Measurements from ENCODE around the gene GPRC5C. TPM values are rescaled to one million over a fixed set of nuclear protein-coding genes. Genes with fewer than 3 reads are reported as not detected.

Gene GPRC5C
- total and polyA plus RNA-seq, 5 donors from 2014 or later: not detected

DNA sequence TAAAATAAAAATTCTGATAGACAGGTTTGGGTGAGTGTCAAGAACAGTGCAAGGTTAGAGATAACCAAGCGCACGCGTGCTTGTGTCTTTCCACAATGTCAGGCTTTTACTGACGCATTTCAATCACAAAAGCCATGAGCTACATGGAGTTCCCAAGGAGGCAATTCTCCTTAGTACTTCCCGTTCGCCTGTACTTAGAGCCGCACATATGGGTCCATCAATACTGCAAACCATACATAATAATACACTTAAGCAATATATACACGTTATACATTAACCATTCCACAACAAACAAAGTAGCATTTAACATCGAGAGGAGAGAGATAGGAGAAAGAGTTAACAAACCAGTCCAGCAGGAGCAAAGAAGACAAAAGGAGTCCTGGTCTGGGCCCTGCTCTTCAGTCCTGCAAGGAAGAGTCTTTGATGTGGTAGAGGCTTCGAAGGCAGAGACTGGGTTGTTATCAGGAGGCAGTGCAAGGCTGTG lies 11.9 kb upstream of the GPRC5C start:
- Mint-ChIP-seq H3K36me3 (no peaks in the 10 kb centered on the region), H3K27me3 (no peaks in the 10 kb centered on the region), H3K4me3 (no peak overlapping the region), H3K27ac (no peak overlapping the region), H3K4me1 (no peaks in the 10 kb centered on the region), H3K9me3 (peaks cover 0 to 1% (median 0%) of the 10 kb centered on the region in 7 donors)
- Histone ChIP-seq H3K9me3 (ENCODE audit: control insufficient read depth in 2 of 2, low read length in 2 of 2) (no peaks in the 10 kb centered on the region), H3K27ac (ENCODE audit: insufficient read depth, low read length, poor library complexity, severe bottlenecking) (no peak overlapping the region), H3K4me1 (ENCODE audit: control insufficient read depth, insufficient read depth, low read length, poor library complexity, severe bottlenecking) (no peaks in the 10 kb centered on the region), H3K4me3 (ENCODE audit: low read depth, low read length) (no peak overlapping the region), H3K36me3 (ENCODE audit: control insufficient read depth, insufficient read depth, low read length) (no peaks in the 10 kb centered on the region), H3K27me3 (ENCODE audit: control insufficient read depth, insufficient read depth, low read length) (no peaks in the 10 kb centered on the region)
- DNase-seq: no peak
- ATAC-seq (ENCODE audit: low read depth in 2 of 2): no peak

DNA sequence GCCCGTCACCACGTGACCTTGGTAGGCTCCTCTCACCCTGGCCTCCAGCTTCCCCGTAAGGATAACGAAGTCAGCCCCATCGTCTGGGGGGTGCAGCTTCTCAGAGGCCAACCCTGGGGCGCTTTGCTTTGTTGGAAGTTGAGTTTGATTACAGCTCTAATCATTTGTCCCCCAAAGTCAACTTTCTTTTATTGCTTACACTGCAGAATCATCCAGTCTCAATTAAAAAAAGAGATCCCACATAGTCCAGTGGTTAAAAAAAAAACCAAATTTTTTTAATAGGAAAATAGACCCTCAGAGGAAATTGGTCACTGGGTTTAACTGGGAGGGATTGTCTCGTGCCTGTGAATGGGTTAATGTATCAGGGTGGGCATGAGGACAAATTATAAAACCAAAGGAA lies 7.8 kb upstream of the GPRC5C start:
- Histone ChIP-seq H3K4me3 (ENCODE audit: low read depth, low read length) (no peak overlapping the region), H3K4me1 (ENCODE audit: control insufficient read depth, insufficient read depth, low read length, poor library complexity, severe bottlenecking) (no peaks in the 10 kb centered on the region), H3K27ac (ENCODE audit: insufficient read depth, low read length, poor library complexity, severe bottlenecking) (no peak overlapping the region), H3K36me3 (ENCODE audit: control insufficient read depth, insufficient read depth, low read length) (no peaks in the 10 kb centered on the region), H3K9me3 (ENCODE audit: control insufficient read depth in 2 of 2, low read length in 2 of 2) (no peaks in the 10 kb centered on the region), H3K27me3 (ENCODE audit: control insufficient read depth, insufficient read depth, low read length) (peaks cover 2% of the 10 kb centered on the region)
- peaks cover 23% of the 10 kb centered on the region for H3K27me3 Mint-ChIP-seq
- H3K4me1 Mint-ChIP-seq: no peaks in the 10 kb centered on the region
- ATAC-seq (ENCODE audit: low read depth in 2 of 2): no peak
- peaks cover 0 to 1% (median 0%) of the 10 kb centered on the region in 7 donors for H3K9me3 Mint-ChIP-seq
- no peak overlapping the region for H3K27ac Mint-ChIP-seq
- H3K36me3 Mint-ChIP-seq: no peaks in the 10 kb centered on the region
- no peak overlapping the region for H3K4me3 Mint-ChIP-seq
- DNase-seq: no peak

DNA sequence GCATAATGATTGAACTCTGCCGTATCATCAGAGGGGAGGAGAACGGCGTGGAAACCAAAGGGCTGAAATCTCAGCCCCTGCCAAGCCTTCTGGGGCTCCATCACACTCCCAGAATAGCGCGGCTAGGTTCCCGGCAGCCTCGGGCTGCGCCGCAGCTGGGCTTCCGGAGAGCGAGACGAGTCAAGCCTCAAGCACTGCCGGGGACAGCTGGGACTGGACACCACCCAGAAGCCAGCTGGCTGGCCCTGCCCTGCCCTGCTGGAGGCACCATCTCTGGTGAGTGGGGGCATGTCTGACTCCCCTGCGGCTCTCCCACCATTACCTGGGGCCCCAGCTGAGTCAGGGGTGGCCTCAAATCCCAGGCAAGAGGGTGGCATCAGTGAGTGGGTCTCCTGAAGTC lies 7.2 kb upstream of the GPRC5C start:
- DNase-seq: no peak
- no peak overlapping the region for H3K4me3 ChIP-seq (ENCODE audit: low read depth, low read length)
- Mint-ChIP-seq H3K4me1 (no peaks in the 10 kb centered on the region), H3K9me3 (peaks cover 0 to 1% (median 0%) of the 10 kb centered on the region in 7 donors), H3K27me3 (peaks cover 27% of the 10 kb centered on the region), H3K36me3 (no peaks in the 10 kb centered on the region), H3K4me3 (no peak overlapping the region), H3K27ac (no peak overlapping the region)
- peaks cover 2% of the 10 kb centered on the region for H3K27me3 ChIP-seq (ENCODE audit: control insufficient read depth, insufficient read depth, low read length)
- no peaks in the 10 kb centered on the region for H3K9me3 ChIP-seq (ENCODE audit: control insufficient read depth in 2 of 2, low read length in 2 of 2)
- H3K36me3 ChIP-seq (ENCODE audit: control insufficient read depth, insufficient read depth, low read length): no peaks in the 10 kb centered on the region
- no peak overlapping the region for H3K27ac ChIP-seq (ENCODE audit: insufficient read depth, low read length, poor library complexity, severe bottlenecking)
- no peaks in the 10 kb centered on the region for H3K4me1 ChIP-seq (ENCODE audit: control insufficient read depth, insufficient read depth, low read length, poor library complexity, severe bottlenecking)
- ATAC-seq (ENCODE audit: low read depth in 2 of 2): no peak

DNA sequence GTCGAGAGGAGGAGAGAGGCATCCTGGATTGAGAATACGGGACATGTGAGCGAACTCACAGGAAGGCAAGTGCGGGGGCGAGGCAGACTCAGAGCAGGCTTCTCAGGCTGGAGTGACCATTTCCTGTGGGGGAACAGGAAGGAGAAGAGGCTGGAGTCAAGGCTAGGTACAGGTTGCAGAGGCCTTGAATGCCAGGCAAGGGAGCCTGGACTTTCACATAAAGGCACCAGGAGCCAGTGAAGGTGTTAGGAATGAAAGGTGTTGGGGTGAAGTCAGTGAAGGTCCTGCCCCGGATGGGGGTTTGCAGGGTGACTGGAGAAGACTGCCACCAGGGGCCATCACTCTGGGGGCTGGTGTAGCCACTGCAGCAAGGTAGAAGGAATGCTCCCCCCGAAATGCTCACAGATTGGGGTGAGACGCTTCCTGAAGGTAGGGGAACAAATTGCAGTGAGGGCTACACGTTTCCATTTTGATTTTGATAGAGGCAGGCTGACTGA lies 5.3 kb upstream of the GPRC5C start:
- H3K4me1 Mint-ChIP-seq: peaks cover 0 to 7% (median 2%) of the 10 kb centered on the region in 4 donors
- Histone ChIP-seq H3K4me3 (ENCODE audit: low read depth, low read length) (no peak overlapping the region), H3K27ac (ENCODE audit: insufficient read depth, low read length, poor library complexity, severe bottlenecking) (no peak overlapping the region), H3K27me3 (ENCODE audit: control insufficient read depth, insufficient read depth, low read length) (peaks cover 2% of the 10 kb centered on the region), H3K9me3 (ENCODE audit: control insufficient read depth in 2 of 2, low read length in 2 of 2) (no peaks in the 10 kb centered on the region), H3K36me3 (ENCODE audit: control insufficient read depth, insufficient read depth, low read length) (no peaks in the 10 kb centered on the region), H3K4me1 (ENCODE audit: control insufficient read depth, insufficient read depth, low read length, poor library complexity, severe bottlenecking) (peaks cover 8% of the 10 kb centered on the region)
- H3K27me3 Mint-ChIP-seq: peaks cover 39% of the 10 kb centered on the region
- ATAC-seq (ENCODE audit: low read depth in 2 of 2) (no peak), DNase-seq (no peak)
- peaks cover 0 to 1% (median 0%) of the 10 kb centered on the region in 7 donors for H3K9me3 Mint-ChIP-seq
- no peaks in the 10 kb centered on the region for H3K36me3 Mint-ChIP-seq
- no peak overlapping the region for H3K4me3 Mint-ChIP-seq
- H3K27ac Mint-ChIP-seq: peak overlapping the region in 1 of 3 donors; percentile 45

DNA sequence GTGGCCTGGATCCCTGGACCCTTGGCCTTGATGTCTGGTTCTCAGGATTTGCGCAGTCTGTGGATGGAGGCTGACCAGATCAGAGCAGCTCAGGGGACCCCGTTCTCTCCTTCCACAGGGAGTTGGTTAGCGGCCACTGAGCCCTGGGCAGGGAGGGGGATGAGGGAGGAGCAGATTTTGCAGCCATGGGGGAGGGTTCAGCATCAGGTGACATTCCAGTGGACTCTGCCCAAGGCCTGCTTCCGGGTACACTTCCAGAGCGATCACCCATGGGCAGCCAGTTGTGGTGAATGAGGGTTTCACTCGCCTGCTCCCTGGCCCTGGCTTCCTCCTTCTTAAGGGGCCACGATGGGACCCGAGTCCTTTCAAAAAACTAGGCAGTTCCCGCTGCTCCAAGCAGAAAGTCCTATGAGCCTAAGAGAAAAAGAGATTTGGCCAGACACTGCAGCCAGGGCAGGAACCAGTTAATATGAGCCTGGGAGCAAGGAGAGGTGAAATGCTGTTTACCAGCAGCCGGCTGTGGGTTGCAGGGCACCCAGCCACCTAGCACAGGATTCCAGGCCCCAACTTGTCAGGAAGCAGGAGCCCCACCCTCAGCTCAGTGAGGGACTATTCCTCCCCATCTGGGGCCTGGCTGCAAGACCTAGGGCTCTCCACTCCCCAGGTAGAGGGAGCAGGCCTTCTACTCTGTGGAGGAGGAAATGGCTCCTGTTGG lies 4.7 kb upstream of the GPRC5C start:
- no peaks in the 10 kb centered on the region for H3K36me3 ChIP-seq (ENCODE audit: control insufficient read depth, insufficient read depth, low read length)
- no peaks in the 10 kb centered on the region for H3K9me3 ChIP-seq (ENCODE audit: control insufficient read depth in 2 of 2, low read length in 2 of 2)
- peaks cover 13% of the 10 kb centered on the region for H3K4me1 ChIP-seq (ENCODE audit: control insufficient read depth, insufficient read depth, low read length, poor library complexity, severe bottlenecking)
- H3K27me3 ChIP-seq (ENCODE audit: control insufficient read depth, insufficient read depth, low read length): peaks cover 2% of the 10 kb centered on the region
- Mint-ChIP-seq H3K4me1 (peaks cover 0 to 7% (median 2%) of the 10 kb centered on the region in 4 donors), H3K27ac (no peak overlapping the region), H3K27me3 (peaks cover 39% of the 10 kb centered on the region), H3K9me3 (peaks cover 0 to 1% (median 0%) of the 10 kb centered on the region in 7 donors), H3K36me3 (no peaks in the 10 kb centered on the region), H3K4me3 (no peak overlapping the region)
- no peak overlapping the region for H3K27ac ChIP-seq (ENCODE audit: insufficient read depth, low read length, poor library complexity, severe bottlenecking)
- no peak for DNase-seq
- no peak overlapping the region for H3K4me3 ChIP-seq (ENCODE audit: low read depth, low read length)
- ATAC-seq (ENCODE audit: low read depth in 2 of 2): no peak

DNA sequence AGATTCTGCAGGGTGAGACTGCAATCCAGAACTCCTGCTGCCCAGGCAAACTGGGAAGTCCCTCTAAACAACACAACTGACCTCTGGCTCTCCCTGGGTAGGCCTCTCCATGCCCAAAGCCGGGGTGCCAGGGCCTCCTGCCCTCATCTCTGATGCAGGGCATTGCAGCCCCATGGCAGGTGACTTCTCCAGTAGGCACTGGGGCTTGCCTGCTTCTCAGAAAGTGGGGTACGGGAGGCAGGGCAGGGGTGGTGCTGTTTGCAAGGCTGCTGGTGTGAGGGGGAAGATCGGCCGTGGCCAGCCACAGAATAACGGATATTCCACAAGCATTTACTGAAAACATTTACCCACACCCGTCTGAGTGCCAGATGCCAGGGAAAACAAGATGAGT lies 4.1 kb upstream of the GPRC5C start:
- no peaks in the 10 kb centered on the region for H3K36me3 ChIP-seq (ENCODE audit: control insufficient read depth, insufficient read depth, low read length)
- Mint-ChIP-seq H3K27ac (no peak overlapping the region), H3K4me1 (peaks cover 0 to 7% (median 2%) of the 10 kb centered on the region in 4 donors), H3K9me3 (peaks cover 0 to 1% (median 0%) of the 10 kb centered on the region in 7 donors), H3K4me3 (no peak overlapping the region), H3K36me3 (no peaks in the 10 kb centered on the region), H3K27me3 (peaks cover 40% of the 10 kb centered on the region)
- peaks cover 2% of the 10 kb centered on the region for H3K27me3 ChIP-seq (ENCODE audit: control insufficient read depth, insufficient read depth, low read length)
- ATAC-seq (ENCODE audit: low read depth in 2 of 2): no peak
- H3K4me1 ChIP-seq (ENCODE audit: control insufficient read depth, insufficient read depth, low read length, poor library complexity, severe bottlenecking): peaks cover 13% of the 10 kb centered on the region
- DNase-seq: no peak
- H3K9me3 ChIP-seq (ENCODE audit: control insufficient read depth in 2 of 2, low read length in 2 of 2): no peaks in the 10 kb centered on the region
- H3K27ac ChIP-seq (ENCODE audit: insufficient read depth, low read length, poor library complexity, severe bottlenecking): no peak overlapping the region
- no peak overlapping the region for H3K4me3 ChIP-seq (ENCODE audit: low read depth, low read length)

DNA sequence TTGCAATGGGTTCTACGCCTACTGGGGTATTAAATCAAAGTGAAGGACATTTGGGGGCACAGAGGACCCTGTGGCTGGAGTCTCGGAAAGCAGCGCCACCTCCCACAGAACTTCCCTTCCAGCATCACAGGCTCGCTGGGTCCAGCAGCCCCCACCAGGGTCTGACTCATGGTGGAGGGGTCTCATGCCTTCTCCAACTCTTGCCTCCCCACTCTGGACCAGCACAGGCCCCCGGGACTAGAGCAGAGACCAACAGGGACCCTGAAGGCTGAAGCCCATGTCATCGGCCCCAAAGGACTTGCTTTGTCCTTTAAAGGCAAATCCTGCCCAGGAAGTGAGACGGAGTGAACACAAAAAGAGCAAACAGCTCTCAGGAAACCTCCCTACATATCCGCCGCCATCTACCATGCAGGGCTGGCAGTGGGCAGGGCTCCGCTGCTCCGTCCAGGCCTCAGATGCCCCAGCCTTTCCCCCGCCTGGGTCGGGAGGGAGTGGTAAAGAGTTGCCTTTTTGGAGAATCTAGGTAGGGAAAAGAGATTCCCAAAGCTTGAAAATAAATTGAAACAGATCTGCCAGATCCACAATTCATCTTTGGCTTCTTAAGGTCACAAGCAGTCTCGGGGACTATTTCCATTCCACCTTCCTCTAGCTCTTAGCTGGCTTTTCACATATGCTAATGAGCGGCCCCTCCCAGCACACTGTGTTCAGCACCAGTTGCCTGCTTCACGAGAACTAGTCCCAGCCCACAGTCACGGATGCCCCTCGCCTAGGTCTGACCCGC lies 2.1 kb upstream of the GPRC5C start:
- H3K9me3 ChIP-seq (ENCODE audit: control insufficient read depth in 2 of 2, low read length in 2 of 2): no peaks in the 10 kb centered on the region
- no peak overlapping the region for H3K27ac ChIP-seq (ENCODE audit: insufficient read depth, low read length, poor library complexity, severe bottlenecking)
- ATAC-seq (ENCODE audit: low read depth in 2 of 2) (no peak), DNase-seq (no peak)
- H3K27me3 Mint-ChIP-seq: peaks cover 52% of the 10 kb centered on the region
- peak overlapping the region in 1 of 3 donors; percentile 43 for H3K27ac Mint-ChIP-seq
- H3K27me3 ChIP-seq (ENCODE audit: control insufficient read depth, insufficient read depth, low read length): peaks cover 2% of the 10 kb centered on the region
- no peaks in the 10 kb centered on the region for H3K36me3 ChIP-seq (ENCODE audit: control insufficient read depth, insufficient read depth, low read length)
- no peaks in the 10 kb centered on the region for H3K36me3 Mint-ChIP-seq
- H3K9me3 Mint-ChIP-seq: peaks cover 0 to 3% (median 0%) of the 10 kb centered on the region in 7 donors
- no peak overlapping the region for H3K4me3 Mint-ChIP-seq
- H3K4me1 Mint-ChIP-seq: peaks cover 0 to 7% (median 2%) of the 10 kb centered on the region in 4 donors
- H3K4me3 ChIP-seq (ENCODE audit: low read depth, low read length): no peak overlapping the region
- H3K4me1 ChIP-seq (ENCODE audit: control insufficient read depth, insufficient read depth, low read length, poor library complexity, severe bottlenecking): peaks cover 13% of the 10 kb centered on the region

Measured in CD4-positive, CD25-positive, alpha-beta regulatory T cell (primary cell).